OCI-LY7 (cell line): ENCODE measurements around the gene LCE1F.

Experiments
- CTCF ChIP-seq: fragments of 200-600 bp; sonication (generic); conservative IDR thresholded peaks from 2 replicates; pipeline ENCODE4 v1.5.1; 2014; ENCODE audit warnings: mild to moderate bottlenecking, antibody characterized with exemption, low read length, moderate library complexity, mixed read lengths
- EZH2phosphoT487 ChIP-seq: fragments of 200-600 bp; sonication (generic); IDR thresholded peaks from 2 replicates; pipeline ENCODE4 v1.6.1; 2018; ENCODE audit warnings: low read depth, borderline replicate concordance, mild to moderate bottlenecking, mixed run types, antibody characterized with exemption, low read length, moderate library complexity, mixed read lengths

GRCh38 chr1:152739841-152740240 is 35.1 kb upstream of the LCE1F start:
- TF ChIP-seq EZH2phosphoT487 (no peak), CTCF (no peak)
